CD4-positive, alpha-beta T cell treated with Interleukin-10 for 1 hour (primary cell): Measurements from ENCODE around the gene ZDHHC7.
A peak's percentile ranks its signal among the peaks of the same experiment; 100 is the strongest.
"Not testable (repeated sequence)": the region's sequence is repeated elsewhere in the genome, so short reads cannot be mapped to it uniquely, and the experiment has no call there.

ENCODE experiments used
- DNase-seq: peaks from one replicate; pipeline ENCODE4 v3.0.0-alpha.2; 2020

The ZDHHC7 gene

DNA sequence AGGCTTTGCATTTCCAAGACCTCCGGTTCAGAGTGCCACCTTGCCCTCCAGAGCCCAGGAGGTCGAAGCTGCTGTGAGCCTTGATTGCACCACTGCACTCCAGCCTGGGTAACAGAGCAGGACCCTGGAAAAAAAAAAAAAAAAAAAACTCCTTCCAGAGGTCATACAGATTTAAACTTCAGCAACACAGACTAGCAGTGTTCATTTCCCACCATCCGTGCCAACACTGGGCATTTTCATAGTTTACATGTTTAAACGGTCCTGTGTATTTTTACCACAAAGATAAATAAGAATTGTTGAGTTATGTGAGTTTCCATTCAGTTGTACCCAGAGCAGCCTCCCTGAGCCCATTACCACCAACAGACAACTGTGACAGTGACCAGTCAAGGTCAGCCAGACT is 50.4 kb downstream of the ZDHHC7 start:
- DNase-seq: no peak

DNA sequence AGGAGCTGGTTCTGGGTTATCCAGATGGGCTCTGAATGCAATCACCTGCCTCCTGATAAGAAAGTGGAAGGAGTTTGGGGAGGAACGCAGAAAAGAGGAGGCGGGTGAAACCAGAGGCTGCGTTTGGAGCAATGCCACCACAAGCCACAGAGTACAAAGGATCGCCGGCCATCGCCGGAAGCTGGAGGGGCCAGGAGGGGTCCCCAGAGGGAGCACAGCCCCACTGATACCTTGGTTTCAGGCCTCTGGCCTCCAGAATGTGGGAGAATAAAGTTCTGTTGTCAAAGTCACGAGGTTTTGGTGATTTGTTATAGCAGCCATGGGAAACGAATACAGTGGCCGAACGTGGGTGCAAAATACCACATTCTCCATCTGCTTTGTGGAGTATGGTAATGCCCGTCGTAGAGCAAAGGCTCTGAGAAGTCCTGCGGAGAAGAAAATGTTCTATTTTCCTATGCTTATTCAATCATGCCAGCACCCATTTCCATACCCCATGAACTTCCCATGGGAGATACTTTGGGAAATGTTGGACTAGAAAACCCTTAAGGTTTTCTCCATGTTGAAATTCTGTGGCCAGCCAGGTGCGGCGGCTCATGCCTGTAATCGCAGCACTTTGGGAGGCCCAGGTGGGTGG is 51.4 kb downstream of the ZDHHC7 start:
- no peak for DNase-seq

DNA sequence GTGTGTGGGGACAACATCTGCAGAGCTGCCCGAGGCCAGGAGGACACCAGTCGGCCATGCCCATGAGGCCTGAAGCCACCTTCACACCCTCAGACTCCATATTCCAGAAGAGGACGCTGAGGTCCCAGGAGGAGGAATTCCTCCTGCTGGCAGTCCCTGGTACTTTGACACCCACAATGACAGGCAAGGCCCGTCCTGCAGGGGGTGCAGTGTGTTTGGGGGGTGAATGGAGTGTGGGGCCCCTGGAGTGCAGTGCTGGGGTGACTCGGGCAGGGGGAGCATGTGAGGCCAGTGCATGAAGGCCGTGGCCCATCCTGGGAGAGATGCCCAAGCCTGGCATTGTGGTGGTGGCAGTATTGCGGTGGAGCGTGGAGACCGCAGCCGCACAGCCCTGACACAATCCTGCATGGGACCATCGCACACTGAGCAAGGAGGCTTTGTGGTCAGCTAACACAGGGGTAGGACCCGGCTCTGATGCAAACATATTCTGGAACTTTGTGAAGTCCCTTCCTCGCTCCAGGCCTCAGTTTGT is 52.2 kb downstream of the ZDHHC7 start:
- DNase-seq: no peak

DNA sequence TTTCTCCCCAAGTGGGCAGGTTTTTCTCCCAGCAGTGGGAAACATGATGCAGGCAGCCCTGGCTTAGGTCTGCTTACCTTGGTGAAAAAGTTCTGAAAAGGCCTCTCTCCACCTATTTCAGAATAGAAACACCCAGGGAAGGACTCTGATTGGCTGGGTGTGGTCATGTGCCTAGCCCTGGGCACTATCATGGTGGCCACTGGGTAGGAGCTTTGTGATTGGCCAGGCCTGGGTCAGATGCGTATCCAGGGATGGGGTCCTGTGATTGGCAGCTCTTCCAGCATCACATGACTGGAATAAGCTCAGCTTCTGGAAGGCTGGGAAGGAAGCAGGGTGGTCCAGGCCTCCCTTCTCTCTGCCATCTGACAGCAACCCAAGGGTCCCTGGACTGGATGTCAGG is 53.5 kb downstream of the ZDHHC7 start:
- no peak for DNase-seq

DNA sequence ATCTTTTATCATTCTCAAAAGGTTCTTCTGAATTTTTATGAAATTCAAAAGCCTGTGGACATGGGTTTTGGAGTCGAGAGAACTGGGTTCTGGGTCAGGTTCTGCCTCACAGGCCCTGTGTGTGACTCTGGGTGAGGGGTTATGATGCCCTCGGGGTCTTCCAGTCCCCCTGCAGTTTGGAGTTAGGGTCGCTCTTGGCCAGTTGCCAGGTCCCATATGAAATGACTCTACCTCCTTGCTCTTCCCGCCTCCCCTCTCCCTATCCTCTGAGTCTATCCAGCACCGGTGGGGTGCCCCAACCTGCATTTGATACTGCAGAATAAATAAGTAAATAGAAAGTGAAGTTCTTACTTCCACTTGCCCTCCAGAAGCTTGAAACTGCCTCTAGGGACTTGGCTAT is 54.1 kb downstream of the ZDHHC7 start:
- no peak for DNase-seq

DNA sequence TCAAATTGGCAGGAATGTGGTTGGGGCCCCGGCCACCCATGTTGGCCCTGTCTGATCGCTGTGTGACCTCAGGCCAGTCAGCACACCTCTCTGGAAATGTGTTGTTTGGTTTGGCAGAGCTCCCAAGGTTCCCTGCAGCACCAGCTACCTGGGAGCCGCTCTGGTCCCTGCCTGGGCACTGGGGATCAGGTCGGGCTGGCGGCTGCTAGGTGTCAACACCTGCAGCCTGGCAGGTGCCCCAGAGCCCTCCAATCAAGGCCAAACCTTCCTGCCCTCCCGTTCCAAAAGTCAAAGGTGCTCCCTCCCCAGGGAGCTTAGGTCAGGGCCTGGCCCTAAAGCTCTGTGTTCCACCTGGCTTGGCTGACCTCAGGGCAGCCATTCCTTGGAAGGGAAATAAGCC is 55.9 kb downstream of the ZDHHC7 start:
- no peak for DNase-seq

DNA sequence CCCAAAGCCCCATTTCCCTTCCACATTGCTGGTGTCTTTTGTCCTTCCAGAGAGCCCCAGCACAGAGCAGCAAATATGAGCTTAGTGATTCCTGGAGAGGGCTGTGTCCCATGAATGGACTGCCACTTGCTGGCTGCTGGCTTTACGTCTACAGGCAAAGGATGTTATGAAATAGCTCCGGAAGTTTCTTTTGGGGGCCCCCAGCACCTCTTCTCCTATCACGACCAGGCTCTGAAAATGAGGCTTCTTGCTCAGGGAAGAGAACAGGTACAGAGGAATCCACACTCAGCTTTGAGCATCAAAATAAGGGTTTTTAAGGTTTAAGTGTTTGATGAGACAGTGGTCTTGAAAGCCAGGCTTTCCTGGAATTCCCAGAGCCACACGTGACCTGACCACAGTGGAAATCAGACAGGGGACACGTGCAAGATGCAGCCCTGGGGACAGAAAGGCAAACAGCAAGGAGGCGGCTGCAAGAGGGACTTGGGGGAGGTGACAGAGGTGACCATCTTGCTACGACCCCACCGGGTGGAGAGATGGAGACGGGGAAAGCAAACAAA is 58.1 kb downstream of the ZDHHC7 start:
- DNase-seq: no peak

DNA sequence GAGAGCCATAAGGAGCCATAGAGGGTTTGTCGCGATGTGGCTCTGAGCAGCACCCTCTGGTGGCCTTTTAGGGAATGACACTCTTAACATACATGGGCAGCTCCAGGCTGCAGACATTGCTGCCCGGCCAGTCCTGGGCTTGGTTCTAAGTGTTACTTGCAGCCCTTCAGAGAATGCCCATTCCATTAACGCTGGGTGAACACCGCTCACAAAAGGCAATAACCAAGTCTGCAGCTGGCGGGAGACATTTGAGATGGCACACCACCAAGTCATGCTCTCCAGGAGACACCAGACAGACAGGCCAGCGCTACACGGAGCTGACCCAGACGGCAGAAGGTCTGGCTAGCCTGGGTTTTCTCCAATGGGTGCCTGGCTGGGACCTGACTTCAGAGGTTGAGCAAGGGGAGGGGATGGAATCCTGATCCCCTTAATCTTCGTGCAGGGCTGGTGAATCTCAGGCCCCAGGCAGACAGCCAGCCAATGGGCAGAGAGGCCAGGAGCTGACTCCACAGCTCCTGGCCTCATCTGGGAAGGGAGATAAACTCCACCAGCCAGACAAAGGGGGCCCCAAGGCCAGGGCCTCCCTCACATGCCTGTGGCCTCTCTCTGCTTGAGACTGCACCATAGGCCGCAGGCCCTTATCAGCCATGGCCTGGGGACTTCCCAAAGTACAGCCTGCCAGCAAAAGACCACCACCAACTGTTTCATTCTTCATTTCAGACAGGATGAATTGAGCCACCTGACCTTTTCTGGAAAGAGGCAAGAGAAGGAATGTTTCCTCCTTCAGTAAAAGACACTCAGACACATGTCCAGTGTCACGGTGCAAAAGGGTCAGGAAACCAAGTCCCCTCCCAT is 58.8 kb downstream of the ZDHHC7 start:
- peak; percentile 82 for DNase-seq

DNA sequence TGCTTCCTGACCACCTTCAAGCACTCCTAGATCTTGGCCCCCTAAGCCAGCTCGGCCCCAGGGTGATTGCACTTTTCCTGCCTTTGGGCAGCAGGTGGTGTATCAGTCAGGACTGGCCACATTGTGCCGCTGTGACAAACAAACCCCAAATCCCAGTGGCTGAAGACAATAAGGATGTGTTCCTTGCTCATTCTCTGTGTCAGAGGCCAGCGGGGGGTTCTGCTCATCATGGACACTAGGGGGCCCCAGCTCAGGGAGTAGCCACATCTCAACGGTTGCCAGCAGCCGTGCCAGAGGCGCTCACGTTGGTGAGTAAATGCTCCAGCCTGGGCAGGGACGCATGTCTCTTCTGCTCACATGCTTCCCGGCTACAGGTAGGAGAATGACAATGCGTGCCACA is 60.4 kb downstream of the ZDHHC7 start:
- DNase-seq: peak; percentile 38

DNA sequence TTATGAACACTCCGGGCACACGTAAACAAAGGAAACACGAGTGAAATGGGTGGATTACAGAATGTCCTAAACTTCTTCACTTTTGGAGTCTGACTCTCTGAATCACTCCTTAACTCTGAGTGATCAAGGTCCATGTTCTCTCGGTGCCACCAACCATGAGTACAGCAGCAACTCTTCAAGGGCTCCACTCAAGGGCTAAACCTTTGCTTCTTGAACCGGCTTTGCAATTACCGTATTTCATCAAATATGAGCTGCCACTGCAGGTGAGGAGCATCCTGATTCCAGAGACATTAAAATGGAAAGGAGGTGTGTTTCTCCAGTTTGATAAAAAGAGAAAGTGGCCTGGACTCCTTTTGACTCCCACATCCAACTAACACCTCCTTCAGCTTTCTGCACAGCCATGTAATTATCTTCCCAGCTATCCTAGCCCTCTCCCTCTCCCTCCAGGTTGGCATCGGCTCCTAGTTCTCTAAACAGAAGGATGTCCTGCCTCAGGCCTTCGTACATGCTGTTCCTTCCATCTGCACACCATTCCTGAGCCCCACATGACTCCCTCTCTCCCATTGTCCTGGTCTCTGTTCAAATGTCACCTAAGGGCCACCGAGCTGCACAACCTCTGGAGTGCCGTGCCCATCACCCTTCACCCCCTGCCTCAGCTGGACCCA is 61.4 kb downstream of the ZDHHC7 start:
- no peak for DNase-seq

DNA sequence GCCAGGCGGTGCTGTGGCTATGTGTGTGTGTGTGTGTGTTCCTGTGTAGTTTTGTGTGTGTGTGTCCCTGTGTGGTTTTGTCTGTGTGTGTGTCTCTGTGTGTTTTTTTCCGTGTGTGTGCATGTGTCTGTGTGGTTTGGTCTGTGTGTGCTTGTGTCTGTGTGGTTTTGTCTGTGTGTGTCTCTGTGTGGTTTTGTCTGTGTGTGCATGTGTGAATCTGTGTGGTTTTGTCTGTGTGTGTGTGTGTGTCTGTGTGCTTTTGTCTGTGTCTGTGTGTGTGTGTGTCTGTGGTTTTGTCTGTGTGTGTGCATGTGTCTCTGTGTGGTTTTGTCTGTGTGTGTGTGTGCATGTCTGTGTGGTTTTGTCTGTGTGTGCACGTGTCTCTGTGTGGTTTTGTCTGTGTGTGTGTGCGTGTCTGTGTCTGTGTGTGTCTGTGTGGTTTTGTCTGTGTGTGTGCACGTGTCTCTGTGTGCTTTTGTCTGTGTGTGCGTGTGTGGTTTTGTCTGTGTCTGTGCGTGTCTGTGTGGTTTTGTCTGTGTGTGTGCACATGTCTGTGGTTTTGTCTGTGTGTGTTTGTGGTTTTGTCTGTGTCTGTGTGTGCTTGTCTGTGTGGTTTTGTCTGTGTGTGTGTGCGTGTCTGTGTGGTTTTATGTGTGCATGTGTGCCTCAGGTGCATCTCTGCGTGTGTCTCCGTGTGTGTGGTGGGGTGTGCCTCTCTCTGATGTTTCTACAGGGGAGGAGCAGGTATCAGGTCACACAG is 62.3 kb downstream of the ZDHHC7 start:
- DNase-seq: peak; percentile 18

DNA sequence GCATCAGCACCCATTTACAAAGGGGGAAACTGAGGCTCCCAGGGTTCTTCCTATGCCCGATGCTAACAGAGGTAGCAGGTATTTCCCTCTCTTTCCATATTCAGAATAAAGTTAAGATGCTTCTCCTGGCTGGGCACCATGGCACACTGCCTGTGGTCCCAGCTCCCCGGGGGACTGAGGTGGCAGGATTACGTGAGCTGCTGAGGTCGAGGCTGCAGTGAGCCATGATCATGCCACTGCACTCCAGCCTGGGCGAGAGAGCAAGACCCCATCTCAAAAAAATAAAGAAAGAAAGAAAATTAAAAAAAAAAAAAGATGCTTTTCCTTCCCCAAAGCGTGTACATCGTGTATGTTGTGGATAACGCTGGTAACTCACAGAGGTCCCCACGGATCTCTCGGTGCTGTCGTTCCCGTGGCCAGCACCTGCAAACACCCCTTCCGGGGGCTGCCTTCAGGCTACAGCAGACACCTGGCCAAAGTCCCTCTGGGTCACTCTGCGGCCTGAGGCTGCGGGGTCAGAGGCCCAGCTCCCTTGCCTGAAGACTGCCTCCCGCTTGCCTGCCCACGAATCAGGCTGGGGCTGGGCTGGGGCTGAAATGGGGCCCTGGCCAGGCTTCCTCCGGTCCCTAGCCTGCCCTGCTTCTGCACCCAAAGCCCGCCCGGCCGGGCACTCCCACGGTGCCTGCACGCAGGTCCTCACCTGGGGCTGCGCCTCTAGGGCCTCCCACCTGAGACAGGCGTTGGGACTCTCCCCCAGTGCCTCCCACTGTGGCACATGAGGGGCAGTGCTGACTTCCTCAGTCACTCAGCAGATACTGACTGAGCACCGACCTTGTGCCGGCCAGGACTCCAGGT is 63.1 kb downstream of the ZDHHC7 start:
- DNase-seq: no peak

DNA sequence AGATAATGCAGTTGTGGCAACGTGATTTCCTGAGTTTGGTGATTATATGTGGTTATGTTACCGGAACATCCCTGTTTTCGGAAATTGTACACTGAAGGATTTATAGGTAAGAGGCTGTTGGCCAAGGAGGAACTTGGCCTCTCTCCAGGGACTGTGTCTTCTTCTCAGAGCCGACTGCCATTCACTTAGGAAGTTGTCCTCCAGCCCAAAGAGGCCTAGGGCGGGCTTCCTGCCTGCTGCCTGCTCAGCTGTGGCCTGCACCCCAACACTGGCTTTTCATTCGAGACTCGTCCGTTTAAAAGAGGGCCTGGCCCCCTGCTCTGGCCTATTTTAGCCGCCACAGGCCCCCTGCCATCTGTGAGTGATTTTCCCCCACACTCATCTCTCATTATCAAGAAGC is 64.3 kb downstream of the ZDHHC7 start:
- no peak for DNase-seq

DNA sequence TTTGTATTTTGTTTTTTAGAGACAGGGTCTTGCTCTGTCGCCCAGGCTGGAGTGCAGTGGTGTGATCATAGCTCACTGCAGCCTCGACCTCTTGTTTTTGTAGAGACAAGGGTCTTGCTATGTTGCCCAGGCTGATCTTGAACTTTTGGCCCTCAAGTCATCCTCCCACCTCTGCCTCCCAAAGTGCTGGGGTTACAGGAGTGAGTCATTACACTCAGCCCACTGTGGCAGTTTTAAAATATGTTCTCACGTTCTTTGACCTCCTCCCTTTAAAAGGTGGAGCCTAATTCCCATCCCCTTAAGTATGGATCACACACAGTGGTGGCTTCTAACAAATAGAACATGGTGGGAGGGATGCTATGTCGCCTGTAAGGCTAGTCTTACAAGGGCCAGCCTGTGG is 67.7 kb downstream of the ZDHHC7 start:
- no peak for DNase-seq

DNA sequence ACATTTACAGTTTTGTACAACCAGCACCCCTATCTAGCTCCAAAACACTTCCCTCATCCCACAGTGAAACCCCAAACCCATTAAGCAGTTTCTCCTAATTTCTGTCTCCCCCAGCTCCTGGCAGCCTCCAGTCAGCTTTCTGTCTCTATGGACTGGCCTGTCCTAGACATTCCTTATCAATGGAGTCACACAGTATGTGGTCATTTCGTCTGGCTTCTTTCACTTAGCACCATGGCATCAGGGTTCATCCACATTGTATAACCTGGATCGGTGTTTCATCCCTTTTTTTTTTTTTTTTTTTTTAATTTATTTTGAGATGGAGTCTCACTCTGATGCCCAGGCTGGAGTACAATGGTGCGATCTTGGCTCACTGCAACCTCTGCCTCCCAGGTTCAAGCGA is 68.5 kb downstream of the ZDHHC7 start:
- no peak for DNase-seq

DNA sequence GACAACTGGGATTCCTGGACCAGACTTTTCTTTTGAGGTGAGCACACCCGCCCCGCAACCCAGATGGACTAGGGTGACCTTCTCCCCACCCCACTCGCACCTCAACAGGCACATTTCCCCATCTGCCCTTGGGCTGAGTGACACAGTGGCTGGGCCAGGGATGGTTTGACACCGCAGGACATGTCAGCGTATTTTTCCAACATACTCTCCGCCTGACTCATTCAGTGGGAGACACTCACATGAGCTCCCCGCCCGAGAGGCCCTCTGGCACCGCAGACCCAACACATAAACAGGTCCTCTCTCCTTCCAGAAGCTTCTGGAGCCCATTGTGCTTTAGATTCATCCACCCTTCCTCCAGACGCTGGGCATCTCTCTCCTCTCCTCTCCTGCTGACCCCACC is 69.4 kb downstream of the ZDHHC7 start:
- no peak for DNase-seq

DNA sequence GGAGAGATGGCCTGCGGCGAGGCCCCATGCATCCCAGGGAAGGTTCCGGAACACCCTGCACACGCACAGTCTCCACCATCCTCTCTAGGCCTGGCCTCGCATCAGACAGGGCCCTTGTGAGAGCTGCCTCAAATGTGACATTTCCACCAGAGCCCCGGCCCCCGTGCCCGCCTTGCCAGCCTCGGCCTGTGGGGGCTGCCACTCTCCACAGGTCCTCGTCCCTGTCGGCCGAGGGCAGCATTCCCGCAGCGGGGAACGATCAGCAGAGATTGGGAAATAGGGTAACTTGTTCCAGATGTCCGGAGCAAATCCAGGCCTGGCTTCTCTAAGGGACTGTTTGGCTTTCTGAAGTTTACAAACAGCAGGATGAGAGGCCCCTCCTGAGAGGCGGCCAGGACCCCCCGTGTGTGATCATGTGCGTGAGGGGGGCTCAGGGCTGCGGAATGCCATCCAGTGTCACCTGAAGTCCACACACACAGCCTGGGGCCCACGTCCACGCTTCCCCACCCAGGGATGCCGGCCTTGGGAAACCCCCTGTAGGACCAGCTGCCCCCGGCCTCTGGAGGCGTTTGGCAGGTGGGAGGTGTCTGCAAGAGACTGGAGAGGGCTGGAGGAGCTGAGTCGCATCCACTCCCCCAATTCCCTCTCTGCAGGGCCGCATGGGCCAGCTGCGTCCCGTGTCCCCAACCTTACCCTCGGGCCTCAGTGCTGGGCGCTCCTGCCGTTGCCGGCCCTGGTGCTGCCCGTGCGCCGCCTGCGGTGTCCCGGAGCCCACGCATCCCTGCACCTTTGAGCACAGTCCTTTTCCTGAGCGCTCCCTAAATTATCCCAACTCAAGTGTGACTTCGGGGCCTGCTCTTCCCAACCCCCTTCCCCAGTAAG is 70.4 kb downstream of the ZDHHC7 start:
- no peak for DNase-seq

DNA sequence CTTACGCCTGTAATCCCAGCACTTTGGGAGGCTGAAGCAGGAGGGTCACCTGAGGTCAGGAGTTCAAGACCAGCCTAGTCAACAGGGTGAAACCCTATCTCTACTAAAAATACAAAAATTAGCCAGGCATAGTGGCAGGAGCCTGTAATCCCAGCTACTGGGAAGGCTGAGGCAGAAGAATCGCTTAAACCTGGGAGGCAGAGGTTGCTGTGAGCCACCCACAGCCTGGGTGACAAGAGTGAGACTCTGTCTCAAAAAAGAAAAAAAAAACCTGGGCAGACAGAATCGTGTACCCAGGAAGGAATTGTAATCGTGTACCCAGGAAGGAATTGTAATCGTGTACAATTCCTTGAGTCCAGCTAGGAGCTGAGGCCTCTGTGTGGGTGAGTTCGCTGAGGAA is 72.7 kb downstream of the ZDHHC7 start:
- not testable (repeated sequence) for DNase-seq

DNA sequence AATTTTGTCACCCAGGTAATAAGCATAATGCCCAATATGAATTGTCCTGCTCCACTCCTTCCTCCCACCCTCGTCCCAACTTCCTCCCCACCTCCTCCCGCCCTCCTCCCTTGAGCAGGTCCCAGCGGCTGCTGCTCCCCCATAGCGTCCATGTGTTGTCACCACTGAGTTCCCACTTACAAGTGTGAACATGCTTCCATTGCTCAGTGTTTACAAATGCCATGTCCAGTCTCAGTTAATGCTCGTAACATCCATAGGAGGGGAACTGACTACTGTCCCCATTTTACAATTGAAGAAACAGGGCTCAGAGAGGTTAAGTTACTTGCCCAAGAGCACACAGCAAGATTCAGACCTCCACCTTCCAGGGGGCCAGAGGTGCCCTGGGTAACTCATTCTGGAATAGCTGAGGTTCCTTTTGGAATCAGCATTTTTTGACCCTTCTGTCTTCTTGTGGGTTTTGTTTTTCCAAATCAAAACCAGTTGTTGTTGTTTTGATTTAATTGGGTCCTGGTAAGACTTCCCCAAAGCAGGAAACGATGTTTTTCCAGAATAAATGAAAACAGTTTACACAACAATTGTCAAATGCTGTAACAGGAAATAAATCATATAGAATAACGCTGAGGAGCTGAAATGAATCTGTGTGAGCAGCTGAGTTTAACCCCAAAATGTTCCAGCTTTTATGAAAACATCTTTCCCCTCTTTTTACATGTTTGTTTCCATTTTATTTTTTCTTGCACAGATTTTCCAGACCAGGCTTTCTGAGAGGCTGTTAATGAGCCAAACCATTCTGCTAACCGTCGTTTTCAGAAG is 73.9 kb downstream of the ZDHHC7 start:
- no peak for DNase-seq
